Stimulated activated CD8-positive, alpha-beta memory T cell treated with anti-CD3 and anti-CD28 coated beads, Interleukin-15, amount 100 ng/mL, for 4 hours (primary cell): ENCODE data around the gene TYMP.
A peak's percentile ranks its signal among the peaks of the same experiment; 100 is the strongest.

ENCODE experiments used
- DNase-seq, 2 donors: peaks; one replicate each; pipeline ENCODE4 v3.0.0-alpha.2; 2020; ENCODE audit warnings: low read depth in 2 of 2

Gene TYMP

DNA sequence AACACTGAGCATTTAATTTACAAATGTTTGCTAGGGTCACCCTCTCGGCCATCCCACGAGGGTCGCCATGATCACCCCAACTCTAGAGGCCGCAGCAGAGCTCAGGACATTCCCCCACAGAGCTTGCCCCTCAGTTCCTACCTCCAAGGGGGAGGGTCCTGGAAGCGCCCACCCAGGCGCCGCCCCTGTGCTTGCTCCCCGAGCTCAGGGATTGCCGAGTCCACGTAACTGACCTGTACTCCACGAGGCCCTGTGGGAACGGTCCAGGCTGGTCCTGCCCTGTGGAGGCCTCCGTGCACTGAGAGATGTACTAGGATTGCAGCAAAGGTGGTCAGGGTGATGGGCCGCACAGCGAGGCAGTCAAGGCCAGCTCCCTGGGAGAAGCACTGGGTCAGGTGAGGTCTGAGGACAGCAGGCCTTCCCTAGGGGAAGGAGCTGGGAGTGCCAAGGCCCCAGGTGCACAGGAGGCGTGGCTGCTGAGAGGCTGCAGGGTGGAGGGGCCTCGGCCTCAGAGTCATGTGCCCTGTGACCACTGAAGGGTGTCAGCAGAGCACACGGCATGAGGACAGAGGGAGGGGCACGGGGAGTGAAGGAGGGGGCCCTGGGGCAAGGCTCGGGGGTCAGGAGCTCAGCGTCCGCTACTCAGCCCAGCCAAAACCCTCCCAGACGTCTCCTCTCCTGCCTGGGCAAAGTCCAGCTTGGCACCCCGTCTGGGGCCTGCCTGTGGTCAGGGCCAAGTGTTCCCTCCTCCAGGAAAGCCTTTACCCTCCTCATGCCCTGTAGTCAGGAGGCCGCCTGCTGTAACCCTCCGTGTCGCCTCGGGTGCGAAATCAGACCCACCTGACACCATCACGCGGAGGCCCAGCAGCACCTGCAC is 45.6 kb downstream of the TYMP start:
- no peak for DNase-seq

- DNase-seq: no peak
These were observed 46.3 kb downstream of the TYMP start for GRCh38 chr22:50483556-50483955.

- DNase-seq: no peak
These were observed 46.7 kb downstream of the TYMP start for GRCh38 chr22:50483106-50483505.

- DNase-seq: no peak
These were observed 47.4 kb downstream of the TYMP start for GRCh38 chr22:50482107-50483074.

GRCh38 chr22:50481440-50482106 is 48.2 kb downstream of the TYMP start, which contains the start of gene ADM2:
Gene ADM2 (plus strand): TSS chr22:50481543. CDS start chr22:50481848, 305 bp downstream.
- peak in 1 of 2 donors; percentile 50 for DNase-seq

GRCh38 chr22:50481045-50481439 is 48.8 kb downstream of the TYMP start:
- DNase-seq: no peak

DNA sequence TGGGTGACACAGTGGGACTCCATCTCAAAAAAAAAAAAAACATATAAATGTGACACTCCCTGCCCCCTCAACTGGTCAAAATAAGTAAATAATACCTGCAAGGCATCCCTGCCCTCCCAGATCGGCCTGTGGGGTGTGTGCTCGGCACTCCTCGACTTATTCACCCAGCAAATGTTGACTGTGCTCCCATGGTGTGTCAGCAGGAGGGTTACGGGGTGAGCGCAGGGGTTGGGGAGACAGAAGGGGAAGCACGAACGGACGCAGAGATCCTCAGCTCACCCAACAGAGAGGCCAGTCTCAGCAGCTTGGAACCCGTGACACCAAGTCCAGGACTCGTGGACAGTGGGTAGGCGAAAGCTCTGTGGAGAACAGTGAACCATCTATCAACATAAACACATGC is 50.1 kb downstream of the TYMP start:
- no peak for DNase-seq

- DNase-seq: no peak
These were observed 51.9 kb downstream of the TYMP start for GRCh38 chr22:50477923-50478322.

GRCh38 chr22:50476868-50477267 is 52.9 kb downstream of the TYMP start:
- no peak for DNase-seq
